GM18499 (cell line): ENCODE data around the gene AKAIN1.

Experiments
- ATAC-seq: cut with Tn5 transposase; IDR thresholded peaks from one replicate; pipeline ENCODE4 v1.9.1; 2021; ENCODE audit warnings: moderate number of reproducible peaks; ENCODE audit not compliant: insufficient read depth, unreplicated experiment

AKAIN1 gene

GRCh38 chr18:5197032-5197434 is at the start of gene AKAIN1:
Gene AKAIN1 (minus strand): TSS chr18:5197257. CDS start chr18:5197053, 204 bp downstream.
- no peak for ATAC-seq

- no peak for ATAC-seq
These were observed 47.9 kb upstream of the AKAIN1 start for GRCh38 chr18:5244941-5245340.

GRCh38 chr18:5239447-5239846 is 42.4 kb upstream of the AKAIN1 start:
- ATAC-seq: no peak

- ATAC-seq: peak; percentile 18
These were observed 41.4 kb upstream of the AKAIN1 start for GRCh38 chr18:5238371-5238976.

- ATAC-seq: peak; percentile 87
These were observed 40.8 kb upstream of the AKAIN1 start for GRCh38 chr18:5237723-5238370.

- peak; percentile 21 for ATAC-seq
These were observed 40.1 kb upstream of the AKAIN1 start for GRCh38 chr18:5237083-5237722.

GRCh38 chr18:5214583-5215351 is 17.7 kb upstream of the AKAIN1 start:
- no peak for ATAC-seq

GRCh38 chr18:5207471-5208150 is 10.6 kb upstream of the AKAIN1 start:
- ATAC-seq: no peak

- no peak for ATAC-seq
These were observed 1.3 kb upstream of the AKAIN1 start for GRCh38 chr18:5198311-5198710.

- no peak for ATAC-seq
These were observed 404 bp upstream of the AKAIN1 start for GRCh38 chr18:5197461-5197860.

GRCh38 chr18:5196253-5197031 is 615 bp downstream of the AKAIN1 start:
- no peak for ATAC-seq

- ATAC-seq: no peak
These were observed 1.4 kb downstream of the AKAIN1 start for GRCh38 chr18:5195656-5196055.

- ATAC-seq: no peak
These were observed 16.8 kb downstream of the AKAIN1 start for GRCh38 chr18:5180254-5180653.

GRCh38 chr18:5178519-5178918 is 18.5 kb downstream of the AKAIN1 start:
- no peak for ATAC-seq

- peak; percentile 82 for ATAC-seq
These were observed 21.7 kb downstream of the AKAIN1 start for GRCh38 chr18:5175378-5175777.

- no peak for ATAC-seq
These were observed 23.4 kb downstream of the AKAIN1 start for GRCh38 chr18:5173646-5174045.

GRCh38 chr18:5173236-5173635 is 23.8 kb downstream of the AKAIN1 start:
- no peak for ATAC-seq

- ATAC-seq: no peak
These were observed 29.2 kb downstream of the AKAIN1 start for GRCh38 chr18:5167831-5168230.

GRCh38 chr18:5166606-5167280 is 30.3 kb downstream of the AKAIN1 start:
- ATAC-seq: no peak
